Measurements from ENCODE around the gene POU2AF2.

- TF ChIP-seq, protein P1, sequence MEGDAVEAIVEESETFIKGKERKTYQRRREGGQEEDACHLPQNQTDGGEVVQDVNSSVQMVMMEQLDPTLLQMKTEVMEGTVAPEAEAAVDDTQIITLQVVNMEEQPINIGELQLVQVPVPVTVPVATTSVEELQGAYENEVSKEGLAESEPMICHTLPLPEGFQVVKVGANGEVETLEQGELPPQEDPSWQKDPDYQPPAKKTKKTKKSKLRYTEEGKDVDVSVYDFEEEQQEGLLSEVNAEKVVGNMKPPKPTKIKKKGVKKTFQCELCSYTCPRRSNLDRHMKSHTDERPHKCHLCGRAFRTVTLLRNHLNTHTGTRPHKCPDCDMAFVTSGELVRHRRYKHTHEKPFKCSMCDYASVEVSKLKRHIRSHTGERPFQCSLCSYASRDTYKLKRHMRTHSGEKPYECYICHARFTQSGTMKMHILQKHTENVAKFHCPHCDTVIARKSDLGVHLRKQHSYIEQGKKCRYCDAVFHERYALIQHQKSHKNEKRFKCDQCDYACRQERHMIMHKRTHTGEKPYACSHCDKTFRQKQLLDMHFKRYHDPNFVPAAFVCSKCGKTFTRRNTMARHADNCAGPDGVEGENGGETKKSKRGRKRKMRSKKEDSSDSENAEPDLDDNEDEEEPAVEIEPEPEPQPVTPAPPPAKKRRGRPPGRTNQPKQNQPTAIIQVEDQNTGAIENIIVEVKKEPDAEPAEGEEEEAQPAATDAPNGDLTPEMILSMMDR (IDR thresholded peaks at IDR 0.05; ENCODE audit: insufficient read depth, low read depth, low read length): no peak
- TF ChIP-seq EZH2 (IDR thresholded peaks at IDR 0.05; ENCODE audit: insufficient read depth, low read length): no peak
Observed at GRCh38 chr11:111260811-111261210, 15.3 kb downstream of the POU2AF2 start.

All from astrocyte (in vitro differentiated cells and primary cell).